Erythroblast (primary cell): ENCODE data around the gene AOPEP.

Experiments used
- GATA1 ChIP-seq: IDR thresholded peaks from 2 replicates; pipeline ENCODE4 v1.6.1; 2011; ENCODE audit warnings: low read depth, mild to moderate bottlenecking, control low read depth, low read length, moderate library complexity
- POLR2A ChIP-seq: IDR thresholded peaks from 2 replicates; pipeline ENCODE4 v1.6.1; 2011; ENCODE audit warnings: mild to moderate bottlenecking, low read length

GRCh38 chr9:94718936-94719335, 7.6 kb upstream of the AOPEP start:
- TF ChIP-seq POLR2A (no peak), GATA1 (no peak)
